K562 (cell line): ENCODE results near the gene QKI. TPM values are rescaled to one million over a fixed set of nuclear protein-coding genes. Genes with fewer than 3 reads are reported as not detected.
A peak's percentile ranks its signal among the peaks of the same experiment; 100 is the strongest.

Experiments used
- BDP1 ChIP-seq: IDR thresholded peaks from 3 replicates; pipeline ENCODE4 v1.6.1; 2011; ENCODE audit not compliant: insufficient read length, insufficient read depth
- EP400 ChIP-seq: fragments of 450-650 bp; IDR thresholded peaks from 2 replicates; pipeline ENCODE4 v1.6.1; 2017; ENCODE audit warnings: antibody characterized with exemption, mild to moderate bottlenecking, moderate library complexity
- GATA2 ChIP-seq: sonication (generic); formaldehyde crosslinking; IDR thresholded peaks from 2 replicates; pipeline ENCODE4 v1.4.0; 2020; ENCODE audit warnings: mild to moderate bottlenecking, missing genetic modification reagents
- HDAC1 ChIP-seq, 2 experiments: fragments of 450-650 bp; IDR thresholded peaks; 2 replicates each; pipeline ENCODE4 v1.6.1; 2016 to 2017; ENCODE audit warnings: inconsistent platforms in 1 of 2, mild to moderate bottlenecking in 1 of 2, moderate library complexity in 1 of 2
- KAT7 ChIP-seq: sonication (generic); formaldehyde crosslinking; IDR thresholded peaks from 2 replicates; pipeline ENCODE4 v1.8.0; 2022; ENCODE audit warnings: missing genetic modification reagents, mild to moderate bottlenecking, borderline replicate concordance
- NR2F6 ChIP-seq: fragments of 450-650 bp; formaldehyde crosslinking; IDR thresholded peaks from 2 replicates; pipeline ENCODE4 v1.4.0; 2020; ENCODE audit warnings: mild to moderate bottlenecking
- PHB2 ChIP-seq: fragments of 450-650 bp; IDR thresholded peaks from 2 replicates; pipeline ENCODE4 v1.6.1; 2017; ENCODE audit warnings: low read depth
- RCOR1 ChIP-seq, 2 experiments: IDR thresholded peaks; 2 replicates each; pipeline ENCODE4 v1.6.1; 2012; ENCODE audit warnings: low read depth in 2 of 2, low read length in 2 of 2, borderline replicate concordance in 1 of 2, improper control_type of control experiment in 1 of 2
- RFX7 ChIP-seq: fragments of 250-450 bp; sonication (Bioruptor Pico); IDR thresholded peaks from 2 replicates; pipeline ENCODE4 v1.5.1; 2021; ENCODE audit warnings: mild to moderate bottlenecking
- RUNX1 ChIP-seq: sonication (generic); IDR thresholded peaks from 2 replicates; pipeline ENCODE4 v1.6.1; 2016; ENCODE audit warnings: antibody characterized with exemption, low read depth
- SLC30A9 ChIP-seq: fragments of 250-450 bp; sonication (Bioruptor Pico); IDR thresholded peaks from 2 replicates; pipeline ENCODE4 v1.8.0; 2022; ENCODE audit warnings: mild to moderate bottlenecking, moderate library complexity
- SMARCA4 ChIP-seq: fragments of 450-650 bp; IDR thresholded peaks from 2 replicates; pipeline ENCODE4 v1.6.1; 2016
- YY1 ChIP-seq, 3 experiments: IDR thresholded peaks; 2 replicates each; pipeline ENCODE4 v1.6.1; 2011; ENCODE audit warnings: low read length in 2 of 3, mild to moderate bottlenecking in 2 of 3, moderate library complexity in 2 of 3, borderline replicate concordance in 1 of 3, control low read depth in 1 of 3, low read depth in 1 of 3; ENCODE audit not compliant: insufficient read depth in 3 of 3, insufficient replicate concordance in 2 of 3, control insufficient read depth in 1 of 3, insufficient read length in 1 of 3; ENCODE audit errors: extremely low read depth in 1 of 3
- polyA plus RNA-seq, 8 experiments: library from polyadenylated mRNA; depleted of rRNA in 4 of 8; stranded (reverse) in 5 of 8; unstranded in 3 of 8; fragments of >200 nt; fragmentation: Nextera tagmentation in 2 of 8; fragmentation: Illumina TruSeq in 1 of 8; extraction: Ambion mirVana in 2 of 8; extraction: Trizol in 1 of 8; gene quantifications; 2 replicates each; pipeline versions ENCODE4 v1.2.1 to v1.2.3, GENCODE V29; 2011 to 2014; ENCODE audit warnings: inconsistent platforms in 1 of 8, missing spikeins in 1 of 8
- total RNA-seq, 7 experiments: library from RNA; depleted of rRNA in 6 of 7; stranded (reverse); fragments of >200 nt in 6 of 7; fragmentation: Illumina TruSeq in 2 of 7; extraction: Trizol in 2 of 7; gene quantifications; 2 replicates each; pipeline versions ENCODE4 v1.2.1 to v1.2.3, GENCODE V29; 2011 to 2021; ENCODE audit warnings: low replicate concordance in 1 of 7
- TF ChIP-seq, protein P1 (sequence below): fragments of 450-650 bp; IDR thresholded peaks from 2 replicates; pipeline ENCODE4 v1.6.1; 2016; ENCODE audit warnings: low read depth
- TF ChIP-seq, protein P2 (sequence below): IDR thresholded peaks from 2 replicates; pipeline ENCODE4 v1.6.1; 2012; ENCODE audit warnings: low read depth, low read length, improper control_type of control experiment, borderline replicate concordance
- TF ChIP-seq, protein P3 (sequence below): fragments of 450-650 bp; IDR thresholded peaks from 2 replicates; pipeline ENCODE4 v1.7.1; 2018; ENCODE audit warnings: mild to moderate bottlenecking, low read depth; ENCODE audit not compliant: partially characterized antibody

The QKI gene
- total and polyA plus RNA-seq, 9 of the 15 experiments (the other 6 are each of a cell fraction or from before 2014, with no cell fraction given), result 20.4 to 215 (median 123) TPM

DNA sequence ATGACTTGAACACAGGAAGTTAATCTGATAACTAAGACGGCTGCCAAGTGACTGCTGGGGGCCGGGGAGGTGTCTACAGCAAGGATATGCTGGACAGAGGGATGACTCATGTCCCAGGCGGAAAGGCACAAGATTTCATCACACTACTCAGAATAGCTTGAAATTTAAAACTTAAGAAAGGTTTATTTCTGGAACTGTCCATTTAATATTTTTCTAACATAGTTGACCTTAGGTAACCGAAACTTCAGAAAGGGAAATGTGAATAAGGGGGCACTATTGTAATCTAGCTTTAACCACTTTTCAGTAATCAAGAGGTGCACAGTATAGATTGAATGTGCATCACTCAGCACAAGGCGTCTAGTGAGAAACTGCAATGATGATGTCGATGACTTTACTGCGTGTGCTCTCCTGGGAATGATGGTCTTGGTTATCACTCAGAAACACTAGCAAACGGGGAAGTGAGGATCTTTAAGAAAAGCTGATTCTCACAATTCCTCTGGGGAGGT, 171.5 kb downstream of the QKI start (continued):
- TF ChIP-seq, protein P1, sequence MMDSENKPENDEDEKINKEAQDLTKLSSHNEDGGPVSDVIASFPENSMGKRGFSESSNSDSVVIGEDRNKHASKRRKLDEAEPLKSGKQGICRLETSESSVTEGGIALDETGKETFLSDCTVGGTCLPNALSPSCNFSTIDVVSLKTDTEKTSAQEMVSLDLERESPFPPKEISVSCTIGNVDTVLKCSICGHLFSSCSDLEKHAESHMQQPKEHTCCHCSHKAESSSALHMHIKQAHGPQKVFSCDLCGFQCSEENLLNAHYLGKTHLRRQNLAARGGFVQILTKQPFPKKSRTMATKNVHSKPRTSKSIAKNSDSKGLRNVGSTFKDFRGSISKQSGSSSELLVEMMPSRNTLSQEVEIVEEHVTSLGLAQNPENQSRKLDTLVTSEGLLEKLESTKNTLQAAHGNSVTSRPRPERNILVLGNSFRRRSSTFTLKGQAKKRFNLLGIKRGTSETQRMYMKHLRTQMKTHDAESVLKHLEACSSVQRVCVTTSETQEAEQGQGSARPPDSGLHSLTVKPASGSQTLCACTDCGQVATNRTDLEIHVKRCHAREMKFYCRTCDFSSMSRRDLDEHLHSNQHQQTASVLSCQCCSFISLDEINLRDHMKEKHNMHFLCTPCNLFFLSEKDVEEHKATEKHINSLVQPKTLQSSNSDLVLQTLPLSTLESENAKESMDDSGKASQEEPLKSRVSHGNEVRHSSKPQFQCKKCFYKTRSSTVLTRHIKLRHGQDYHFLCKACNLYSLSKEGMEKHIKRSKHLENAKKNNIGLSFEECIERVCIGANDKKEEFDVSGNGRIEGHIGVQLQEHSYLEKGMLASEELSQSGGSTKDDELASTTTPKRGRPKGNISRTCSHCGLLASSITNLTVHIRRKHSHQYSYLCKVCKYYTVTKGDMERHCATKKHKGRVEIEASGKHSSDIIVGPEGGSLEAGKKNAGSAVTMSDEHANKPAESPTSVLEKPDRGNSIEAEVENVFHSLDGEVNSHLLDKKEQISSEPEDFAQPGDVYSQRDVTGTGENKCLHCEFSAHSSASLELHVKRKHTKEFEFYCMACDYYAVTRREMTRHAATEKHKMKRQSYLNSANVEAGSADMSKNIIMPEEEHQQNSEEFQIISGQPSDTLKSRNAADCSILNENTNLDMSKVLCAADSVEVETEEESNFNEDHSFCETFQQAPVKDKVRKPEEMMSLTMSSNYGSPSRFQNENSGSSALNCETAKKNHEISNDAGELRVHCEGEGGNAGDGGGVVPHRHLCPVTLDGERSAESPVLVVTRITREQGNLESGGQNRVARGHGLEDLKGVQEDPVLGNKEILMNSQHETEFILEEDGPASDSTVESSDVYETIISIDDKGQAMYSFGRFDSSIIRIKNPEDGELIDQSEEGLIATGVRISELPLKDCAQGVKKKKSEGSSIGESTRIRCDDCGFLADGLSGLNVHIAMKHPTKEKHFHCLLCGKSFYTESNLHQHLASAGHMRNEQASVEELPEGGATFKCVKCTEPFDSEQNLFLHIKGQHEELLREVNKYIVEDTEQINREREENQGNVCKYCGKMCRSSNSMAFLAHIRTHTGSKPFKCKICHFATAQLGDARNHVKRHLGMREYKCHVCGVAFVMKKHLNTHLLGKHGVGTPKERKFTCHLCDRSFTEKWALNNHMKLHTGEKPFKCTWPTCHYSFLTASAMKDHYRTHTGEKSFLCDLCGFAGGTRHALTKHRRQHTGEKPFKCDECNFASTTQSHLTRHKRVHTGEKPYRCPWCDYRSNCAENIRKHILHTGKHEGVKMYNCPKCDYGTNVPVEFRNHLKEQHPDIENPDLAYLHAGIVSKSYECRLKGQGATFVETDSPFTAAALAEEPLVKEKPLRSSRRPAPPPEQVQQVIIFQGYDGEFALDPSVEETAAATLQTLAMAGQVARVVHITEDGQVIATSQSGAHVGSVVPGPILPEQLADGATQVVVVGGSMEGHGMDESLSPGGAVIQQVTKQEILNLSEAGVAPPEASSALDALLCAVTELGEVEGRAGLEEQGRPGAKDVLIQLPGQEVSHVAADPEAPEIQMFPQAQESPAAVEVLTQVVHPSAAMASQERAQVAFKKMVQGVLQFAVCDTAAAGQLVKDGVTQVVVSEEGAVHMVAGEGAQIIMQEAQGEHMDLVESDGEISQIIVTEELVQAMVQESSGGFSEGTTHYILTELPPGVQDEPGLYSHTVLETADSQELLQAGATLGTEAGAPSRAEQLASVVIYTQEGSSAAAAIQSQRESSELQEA, result no peak
- TF ChIP-seq KAT7 (no peak), PHB2 (no peak), GATA2 (peak; percentile 31; the same call in 1 of the 2 replicates), EP400 (peak; percentile 77), RCOR1 (IDR thresholded peaks at IDR 0.05; ENCODE audit: borderline replicate concordance in 1 of 2, low read depth in 2 of 2, low read length in 2 of 2) (peak; percentile 62 to 87), SLC30A9 (CRISPR knock-in tag) (no peak), NR2F6 (CRISPR knock-in tag) (no peak), HDAC1 (IDR thresholded peaks at IDR 0.05) (peak in 1 of 2 experiments; percentile 23; a peak in 1 of 4 replicates), RUNX1 (no peak), SMARCA4 (peak; percentile 96), YY1 (IDR thresholded peaks at IDR 0.05; ENCODE audit: borderline replicate concordance in 1 of 3, control insufficient read depth in 1 of 3, extremely low read depth in 1 of 3, insufficient read depth in 3 of 3, insufficient read length in 1 of 3, insufficient replicate concordance in 2 of 3, low read depth in 1 of 3, low read length in 2 of 3) (no peak), BDP1 (no peak), RFX7 (no peak)
- TF ChIP-seq, protein P2, sequence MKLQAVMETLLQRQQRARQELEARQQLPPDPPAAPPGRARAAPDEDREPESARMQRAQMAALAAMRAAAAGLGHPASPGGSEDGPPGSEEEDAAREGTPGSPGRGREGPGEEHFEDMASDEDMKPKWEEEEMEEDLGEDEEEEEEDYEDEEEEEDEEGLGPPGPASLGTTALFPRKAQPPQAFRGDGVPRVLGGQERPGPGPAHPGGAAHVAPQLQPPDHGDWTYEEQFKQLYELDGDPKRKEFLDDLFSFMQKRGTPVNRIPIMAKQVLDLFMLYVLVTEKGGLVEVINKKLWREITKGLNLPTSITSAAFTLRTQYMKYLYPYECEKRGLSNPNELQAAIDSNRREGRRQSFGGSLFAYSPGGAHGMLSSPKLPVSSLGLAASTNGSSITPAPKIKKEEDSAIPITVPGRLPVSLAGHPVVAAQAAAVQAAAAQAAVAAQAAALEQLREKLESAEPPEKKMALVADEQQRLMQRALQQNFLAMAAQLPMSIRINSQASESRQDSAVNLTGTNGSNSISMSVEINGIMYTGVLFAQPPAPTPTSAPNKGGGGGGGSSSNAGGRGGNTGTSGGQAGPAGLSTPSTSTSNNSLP, result 0 out of 2 replicates have a peak, but pooled peaks have one; percentile 78
- TF ChIP-seq, protein P3, sequence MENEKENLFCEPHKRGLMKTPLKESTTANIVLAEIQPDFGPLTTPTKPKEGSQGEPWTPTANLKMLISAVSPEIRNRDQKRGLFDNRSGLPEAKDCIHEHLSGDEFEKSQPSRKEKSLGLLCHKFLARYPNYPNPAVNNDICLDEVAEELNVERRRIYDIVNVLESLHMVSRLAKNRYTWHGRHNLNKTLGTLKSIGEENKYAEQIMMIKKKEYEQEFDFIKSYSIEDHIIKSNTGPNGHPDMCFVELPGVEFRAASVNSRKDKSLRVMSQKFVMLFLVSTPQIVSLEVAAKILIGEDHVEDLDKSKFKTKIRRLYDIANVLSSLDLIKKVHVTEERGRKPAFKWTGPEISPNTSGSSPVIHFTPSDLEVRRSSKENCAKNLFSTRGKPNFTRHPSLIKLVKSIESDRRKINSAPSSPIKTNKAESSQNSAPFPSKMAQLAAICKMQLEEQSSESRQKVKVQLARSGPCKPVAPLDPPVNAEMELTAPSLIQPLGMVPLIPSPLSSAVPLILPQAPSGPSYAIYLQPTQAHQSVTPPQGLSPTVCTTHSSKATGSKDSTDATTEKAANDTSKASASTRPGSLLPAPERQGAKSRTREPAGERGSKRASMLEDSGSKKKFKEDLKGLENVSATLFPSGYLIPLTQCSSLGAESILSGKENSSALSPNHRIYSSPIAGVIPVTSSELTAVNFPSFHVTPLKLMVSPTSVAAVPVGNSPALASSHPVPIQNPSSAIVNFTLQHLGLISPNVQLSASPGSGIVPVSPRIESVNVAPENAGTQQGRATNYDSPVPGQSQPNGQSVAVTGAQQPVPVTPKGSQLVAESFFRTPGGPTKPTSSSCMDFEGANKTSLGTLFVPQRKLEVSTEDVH, result no peak
